Muscle of leg (tissue), 11 donors: ENCODE data around the gene ACOX2. TPM values are rescaled to one million over a fixed set of nuclear protein-coding genes. Genes with fewer than 3 reads are reported as not detected.

Experiments
- DNase-seq: peaks from one replicate; pipeline ENCODE4 v3.0.0; 2013
- H3K27ac ChIP-seq: one replicate; pipeline ENCODE4 v1.5.1; 2013; ENCODE audit warnings: mild to moderate bottlenecking, low read length, control low read depth
- H3K27me3 ChIP-seq: one replicate; pipeline ENCODE4 v1.6.1; 2013; ENCODE audit warnings: low read length; ENCODE audit not compliant: control insufficient read depth, insufficient read depth
- H3K36me3 ChIP-seq: one replicate; pipeline ENCODE4 v1.6.1; 2013; ENCODE audit warnings: low read length; ENCODE audit not compliant: control insufficient read depth, insufficient read depth
- H3K4me1 ChIP-seq: one replicate; pipeline ENCODE4 v1.6.1; 2013; ENCODE audit warnings: low read length; ENCODE audit not compliant: control insufficient read depth, insufficient read depth
- H3K4me3 ChIP-seq: one replicate; pipeline ENCODE4 v1.5.1; 2013; ENCODE audit warnings: low read length, control low read depth
- H3K9me3 ChIP-seq: replicated peaks from 2 replicates; pipeline ENCODE4 v1.6.1; 2013; ENCODE audit warnings: low read depth, low read length; ENCODE audit not compliant: control insufficient read depth
- WGBS: methylation state at CpG from one replicate; pipeline ENCODE4 v1.1.5; 2013; ENCODE audit warnings: missing lambda C conversion rate; ENCODE audit not compliant: insufficient coverage; 5-methylcytosine and 5-hydroxymethylcytosine counted together
- polyA plus RNA-seq, 8 donors: library from polyadenylated mRNA; unstranded; fragments of 120-200 nt; gene quantifications; one replicate each; pipeline versions ENCODE4 v1.2.1 to v1.2.3, GENCODE V29; 2013; ENCODE audit warnings: inconsistent platforms in 1 of 8, low replicate concordance in 1 of 8; ENCODE audit not compliant: insufficient read length in 8 of 8, insufficient read depth in 1 of 8
- total RNA-seq: library from RNA; stranded (reverse); fragments of 120-200 nt; gene quantifications from one replicate; pipeline ENCODE4 v1.2.4, GENCODE V29; 2013

Gene ACOX2
- total and polyA plus RNA-seq, 9 donors: 21.9 to 29.1 (median 23.6) TPM

DNA sequence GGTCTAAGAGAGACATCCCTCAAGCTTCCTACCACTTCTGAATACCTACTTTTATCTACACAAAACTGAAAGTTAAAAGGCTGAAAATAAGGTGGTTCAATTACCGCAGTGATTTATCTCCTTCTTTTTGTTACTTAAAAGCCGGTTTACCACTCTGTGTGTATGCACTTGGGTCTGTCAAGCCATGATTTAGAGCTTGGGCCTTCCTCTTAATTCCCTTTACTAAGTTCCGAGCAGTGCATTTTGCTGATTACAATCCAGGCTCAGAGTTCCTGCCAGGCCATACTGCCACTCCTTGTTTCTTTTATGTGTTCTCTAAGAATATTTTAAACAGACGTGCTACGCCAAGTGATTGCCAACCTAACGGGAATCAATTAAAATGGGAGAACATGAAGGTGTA, 28.6 kb downstream of the ACOX2 start:
- Histone ChIP-seq H3K4me3 (no peak overlapping the region), H3K9me3 (no peaks in the 10 kb centered on the region), H3K27ac (no peak overlapping the region), H3K27me3 (no peaks in the 10 kb centered on the region), H3K4me1 (no peaks in the 10 kb centered on the region), H3K36me3 (peaks cover 28% of the 10 kb centered on the region)
- WGBS: 13% methylated on average over 1 of the region's 6 CpGs
- no peak for DNase-seq

- WGBS: 86% methylated on average over 1 of the region's 2 CpGs
- Histone ChIP-seq H3K27me3 (no peaks in the 10 kb centered on the region), H3K4me1 (no peaks in the 10 kb centered on the region), H3K27ac (no peak overlapping the region), H3K36me3 (peaks cover 25% of the 10 kb centered on the region), H3K9me3 (no peaks in the 10 kb centered on the region), H3K4me3 (no peak overlapping the region)
- DNase-seq: no peak
These were observed 29.5 kb downstream of the ACOX2 start for GRCh38 chr3:58507356-58508078.

GRCh38 chr3:58502872-58503271, 34.1 kb downstream of the ACOX2 start:
- H3K4me1 ChIP-seq: no peaks in the 10 kb centered on the region
- H3K27ac ChIP-seq: no peak overlapping the region
- H3K27me3 ChIP-seq: no peaks in the 10 kb centered on the region
- H3K4me3 ChIP-seq: no peak overlapping the region
- H3K9me3 ChIP-seq: no peaks in the 10 kb centered on the region
- no peak for DNase-seq
- WGBS: no CpG with 5 or more reads among the region's 1 CpG
- H3K36me3 ChIP-seq: peaks cover 19% of the 10 kb centered on the region

DNA sequence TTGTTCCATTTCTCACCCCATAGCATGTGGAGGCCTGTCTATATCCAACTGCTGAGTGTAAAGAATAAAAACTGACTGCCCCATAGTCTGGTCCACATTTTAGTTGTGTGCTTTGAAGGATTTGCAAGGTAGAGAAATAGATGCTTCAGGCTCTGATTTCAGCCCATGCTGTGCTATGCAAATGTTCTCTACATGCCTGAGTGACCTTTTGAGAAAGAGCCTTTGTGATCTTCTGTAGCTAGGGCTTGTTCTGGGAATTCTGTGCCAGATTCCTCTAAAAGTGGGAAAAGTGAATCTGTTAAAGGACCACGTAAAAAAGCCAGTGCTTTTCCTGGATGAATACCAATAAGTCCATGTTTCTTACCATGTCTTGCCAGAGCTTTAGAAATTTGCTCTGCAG, 39.9 kb downstream of the ACOX2 start:
- Histone ChIP-seq H3K4me1 (peaks cover 9% of the 10 kb centered on the region), H3K27ac (no peak overlapping the region), H3K27me3 (no peaks in the 10 kb centered on the region), H3K9me3 (no peaks in the 10 kb centered on the region), H3K4me3 (no peak overlapping the region), H3K36me3 (peaks cover 13% of the 10 kb centered on the region)
- no CpG with 5 or more reads among the region's 1 CpG for WGBS
- DNase-seq: no peak

DNA sequence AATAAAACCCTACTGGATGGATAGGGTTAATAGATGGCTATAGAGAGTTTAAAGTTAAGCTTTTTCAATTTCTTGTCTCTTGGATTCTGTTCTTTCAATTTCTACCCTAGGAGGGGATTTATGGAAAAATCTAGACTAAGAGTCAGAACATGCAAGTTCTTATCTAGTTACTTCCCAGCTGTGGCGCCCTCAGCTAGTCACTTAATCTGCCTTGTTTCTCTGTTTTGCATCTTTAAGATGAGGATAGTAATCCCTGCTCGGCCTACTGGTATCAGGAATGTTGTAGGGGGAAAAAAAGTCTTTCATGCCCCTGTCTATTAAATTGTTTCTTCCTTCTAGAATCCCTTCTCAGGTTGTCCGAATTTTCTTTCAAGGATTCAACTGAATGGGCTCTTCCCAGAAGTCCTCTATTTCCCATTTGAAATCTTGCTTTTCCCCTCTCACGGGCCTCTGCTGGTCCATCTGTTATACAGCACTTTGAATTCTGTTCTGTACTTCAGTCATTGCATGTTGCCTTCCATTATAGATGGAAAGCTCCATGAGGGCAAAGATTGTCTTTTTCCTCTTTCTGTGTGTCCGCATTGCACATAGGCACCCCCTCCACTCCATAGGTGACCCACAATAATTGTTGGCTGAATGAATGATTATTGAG, 40.7 kb downstream of the ACOX2 start:
- H3K36me3 ChIP-seq: peaks cover 9% of the 10 kb centered on the region
- no peak overlapping the region for H3K27ac ChIP-seq
- H3K4me3 ChIP-seq: no peak overlapping the region
- 22% methylated on average over 2 of the region's 5 CpGs for WGBS
- DNase-seq: no peak
- H3K4me1 ChIP-seq: peaks cover 10% of the 10 kb centered on the region
- H3K27me3 ChIP-seq: no peaks in the 10 kb centered on the region
- no peaks in the 10 kb centered on the region for H3K9me3 ChIP-seq

GRCh38 chr3:58495101-58495500, 41.9 kb downstream of the ACOX2 start:
- no peaks in the 10 kb centered on the region for H3K9me3 ChIP-seq
- no peak for DNase-seq
- no peaks in the 10 kb centered on the region for H3K27me3 ChIP-seq
- peaks cover 3% of the 10 kb centered on the region for H3K36me3 ChIP-seq
- no peak overlapping the region for H3K4me3 ChIP-seq
- H3K27ac ChIP-seq: no peak overlapping the region
- H3K4me1 ChIP-seq: peaks cover 14% of the 10 kb centered on the region
- WGBS: no CpG with 5 or more reads among the region's 3 CpGs

GRCh38 chr3:58494107-58494506, 42.9 kb downstream of the ACOX2 start:
- H3K36me3 ChIP-seq: no peaks in the 10 kb centered on the region
- DNase-seq: no peak
- H3K9me3 ChIP-seq: no peaks in the 10 kb centered on the region
- no peak overlapping the region for H3K4me3 ChIP-seq
- WGBS: no CpG with 5 or more reads among the region's 3 CpGs
- no peak overlapping the region for H3K27ac ChIP-seq
- H3K4me1 ChIP-seq: peaks cover 14% of the 10 kb centered on the region
- no peaks in the 10 kb centered on the region for H3K27me3 ChIP-seq

- WGBS: 0% methylated on average over 13 of the region's 15 CpGs
- Histone ChIP-seq H3K9me3 (no peaks in the 10 kb centered on the region), H3K36me3 (no peaks in the 10 kb centered on the region), H3K4me1 (peaks cover 14% of the 10 kb centered on the region), H3K27me3 (no peaks in the 10 kb centered on the region), H3K4me3 (peak overlapping the region; percentile 72), H3K27ac (peak overlapping the region; percentile 76)
- DNase-seq: peak; percentile 41
These were observed 44.5 kb downstream of the ACOX2 start for GRCh38 chr3:58492494-58492905.

DNA sequence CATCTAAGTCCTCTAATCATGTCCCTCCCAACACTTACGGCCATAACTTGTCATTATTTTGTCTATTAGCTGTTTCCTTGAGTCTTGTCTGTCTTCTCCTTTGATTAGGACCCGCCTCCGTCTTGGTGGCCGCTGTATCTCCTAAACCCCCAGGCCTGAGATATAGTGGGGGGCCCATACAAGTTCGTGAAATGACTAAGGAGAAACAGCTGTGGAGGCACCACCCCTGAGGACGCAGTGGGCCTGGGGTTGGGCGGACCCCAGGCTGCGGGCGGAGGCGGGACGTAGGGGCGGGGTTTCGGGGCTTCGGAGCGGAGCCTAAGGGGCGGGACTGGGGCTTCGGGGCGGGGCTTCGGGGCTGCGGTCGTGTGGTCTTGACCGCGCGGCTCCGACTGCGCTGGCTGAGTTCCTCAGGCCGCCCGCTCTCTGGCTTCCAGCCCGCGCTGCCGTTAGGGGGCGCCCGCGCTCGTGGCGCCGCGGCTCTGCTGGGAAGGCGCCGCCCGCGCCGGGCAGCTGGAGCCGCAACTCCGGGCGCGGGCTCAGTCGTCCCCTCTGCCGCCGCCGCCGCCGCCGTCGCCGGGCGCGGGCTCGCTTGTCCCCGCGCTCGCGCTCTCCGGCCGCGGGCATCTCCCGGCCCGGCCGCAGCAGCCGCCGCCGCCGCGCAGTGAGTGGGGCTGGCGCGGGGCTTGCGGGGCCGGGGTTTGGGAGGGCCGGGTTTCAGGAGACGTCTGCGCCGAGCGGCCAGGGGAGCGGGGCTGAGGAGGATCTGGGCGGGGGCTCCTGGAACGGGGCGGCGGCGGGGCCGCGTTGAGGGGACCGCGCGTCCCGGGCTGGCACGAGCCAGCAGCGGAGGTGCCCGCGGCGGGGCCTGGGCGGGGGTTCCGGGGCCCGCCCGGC, 45.2 kb downstream of the ACOX2 start, which contains the start of gene KCTD6:
Gene KCTD6, plus strand, starts transcription at position 591 of the 897 bp plus-strand sequence. CDS start 6,660 bp downstream, outside the sequence.
- peak; percentile 98 for DNase-seq
- Histone ChIP-seq H3K27ac (peak within 1 kb of the TSS; percentile 83), H3K27me3 (peaks cover 3% of the 10 kb centered on the region), H3K36me3 (no peaks in the 10 kb centered on the region), H3K9me3 (no peaks in the 10 kb centered on the region), H3K4me1 (peaks cover 14% of the 10 kb centered on the region), H3K4me3 (peak within 1 kb of the TSS; percentile 72)
- under 1% methylated on average over 97 of the region's 104 CpGs for WGBS
